K562 (cell line): ENCODE results near the gene CABP7. TPM values are rescaled to one million over a fixed set of nuclear protein-coding genes. Genes with fewer than 3 reads are reported as not detected.

Experiments
- ATAC-seq: fragments of 200-7000 bp; cut with Tn5 transposase; 3 replicates; pipeline ENCODE4 v1.9.1; 2020; ENCODE audit warnings: moderate library complexity
- BruUV-seq: library from RNA; stranded (reverse); fragments of 400-500 nt; replicated peaks from 2 replicates; lab custom pipeline; 2021; lab: Mats Ljungman, UMichigan
- CTCF ChIA-PET: fragments of 300-600 bp; formaldehyde crosslinking; extraction: SDS; loops from one replicate; lab custom pipeline; 2021; ENCODE audit warnings: low intra/inter-chr PET ratio; lab: Yijun Ruan, JAX
- POLR2A ChIA-PET: fragments of 300-600, 350-650 bp; sonication (Branson Sonifier 250); formaldehyde crosslinking; extraction: SDS; loops from one replicate; lab custom pipeline; 2021; ENCODE audit warnings: antibody characterized with exemption, inconsistent platforms; lab: Yijun Ruan, JAX
- DNase-seq, 4 experiments: peaks; one replicate each; pipeline versions ENCODE4 v3.0.0 to v3.0.0-alpha.2; 2011 to 2018; ENCODE audit warnings: low spot score in 3 of 4, mixed read lengths in 3 of 4; ENCODE audit errors: extremely low read depth in 1 of 4
- FAIRE-seq: peaks from 2 replicates; lab custom pipeline; 2011; peaks lifted over from hg19 to GRCh38; lab: Jason Lieb, UNC
- H2AFZ ChIP-seq: 2 replicates; pipeline ENCODE4 v1.6.0; 2011; ENCODE audit warnings: low read depth, low read length, control low read depth, inconsistent platforms
- H3K27ac ChIP-seq: fragments of 200-600 bp; 3 replicates; pipeline ENCODE4 v1.8.0; 2011; ENCODE audit warnings: low read depth, mild to moderate bottlenecking, control low read depth, inconsistent platforms, low read length, moderate library complexity, mixed read lengths; ENCODE audit errors: extremely low read depth
- H3K27me3 ChIP-seq, 2 experiments: fragments of 300-600 bp in 1 of 2; 2 replicates in 1 of 2; 3 replicates in 1 of 2; pipeline versions ENCODE4 v1.6.0 to v1.8.0; 2011; ENCODE audit warnings: inconsistent platforms in 2 of 2, low read length in 2 of 2, mild to moderate bottlenecking in 1 of 2, mixed read lengths in 1 of 2, moderate library complexity in 1 of 2; ENCODE audit not compliant: control insufficient read depth in 2 of 2, insufficient read depth in 2 of 2
- H3K36me3 ChIP-seq: fragments of 300-600 bp; 3 replicates; pipeline ENCODE4 v1.8.0; 2011; ENCODE audit warnings: mild to moderate bottlenecking, low read length, inconsistent platforms; ENCODE audit not compliant: control insufficient read depth, insufficient read depth
- H3K4me1 ChIP-seq, 2 experiments: fragments of 200-600 bp in 1 of 2; replicated peaks in 1 of 2; 2 replicates in 1 of 2; 3 replicates in 1 of 2; pipeline versions ENCODE4 v1.5.1 to v1.8.0; 2011; ENCODE audit warnings: inconsistent platforms in 2 of 2, low read length in 2 of 2, mild to moderate bottlenecking in 1 of 2, mixed read lengths in 1 of 2, moderate library complexity in 1 of 2; ENCODE audit not compliant: control insufficient read depth in 2 of 2, insufficient read depth in 2 of 2
- H3K4me2 ChIP-seq: 2 replicates; pipeline ENCODE4 v1.6.1; 2011; ENCODE audit warnings: low read length, control low read depth, inconsistent platforms, mixed read lengths; ENCODE audit not compliant: insufficient read depth
- H3K4me3 ChIP-seq: fragments of 200-600 bp; sonication (generic), shearing (Covaris generic); 2 replicates; pipeline ENCODE4 v1.5.1; 2016; ENCODE audit warnings: control low read depth, inconsistent platforms
- H3K79me2 ChIP-seq: fragments of 200-600 bp; 3 replicates; pipeline ENCODE4 v1.8.0; 2011; ENCODE audit warnings: low read length, inconsistent platforms; ENCODE audit not compliant: control insufficient read depth, insufficient read depth
- H3K9ac ChIP-seq, 2 experiments: 2 replicates each; pipeline versions ENCODE4 v1.6.0 to v1.6.1; 2011; ENCODE audit warnings: low read depth in 2 of 2, low read length in 2 of 2, control low read depth in 1 of 2, inconsistent platforms in 1 of 2, mild to moderate bottlenecking in 1 of 2, mixed read lengths in 1 of 2; ENCODE audit not compliant: insufficient read depth in 1 of 2
- H3K9me1 ChIP-seq: one replicate; pipeline ENCODE4 v1.6.0; 2011; ENCODE audit warnings: inconsistent platforms, mild to moderate bottlenecking, low read length, moderate library complexity; ENCODE audit not compliant: control insufficient read depth, insufficient read depth
- H3K9me3 ChIP-seq: replicated peaks from 2 replicates; pipeline ENCODE4 v1.5.1; 2011; ENCODE audit warnings: low read depth, low read length, inconsistent platforms; ENCODE audit not compliant: control insufficient read depth, insufficient read depth
- H4K20me1 ChIP-seq: replicated peaks from 2 replicates; pipeline ENCODE4 v1.6.1; 2011; ENCODE audit warnings: low read length, inconsistent platforms, mixed read lengths; ENCODE audit not compliant: control insufficient read depth, insufficient read depth
- DPF2 ChIP-seq: fragments of 450-650 bp; IDR thresholded peaks from 2 replicates; pipeline ENCODE4 v1.6.1; 2016
- ETS1 ChIP-seq: conservative IDR thresholded peaks from 2 replicates; pipeline ENCODE4 v1.6.1; 2011; ENCODE audit warnings: low read depth, mild to moderate bottlenecking, low read length; ENCODE audit not compliant: control insufficient read depth
- GTF2B ChIP-seq: IDR thresholded peaks from 2 replicates; pipeline ENCODE4 v1.6.1; 2011; ENCODE audit not compliant: insufficient read length; ENCODE audit errors: extremely low read depth
- PKNOX1 ChIP-seq: fragments of 450-650 bp; IDR thresholded peaks from 2 replicates; pipeline ENCODE4 v1.6.1; 2016
- POLR2A ChIP-seq: fragments of 450-650 bp; conservative IDR thresholded peaks from 2 replicates; pipeline ENCODE4 v1.6.1; 2016
- SRSF7 ChIP-seq: fragments of 200-400 bp; formaldehyde crosslinking; optimal IDR thresholded peaks from 2 replicates; pipeline ENCODE3; 2017; ENCODE audit warnings: mild to moderate bottlenecking, low read depth, low read length
- WGBS: fragments of 100-300 bp; shearing (Covaris generic); methylation state at CpG from one replicate; pipeline ENCODE4 v1.1.6; 2016; ENCODE audit warnings: low coverage, mixed read lengths; ENCODE audit not compliant: insufficient coverage; ENCODE audit errors: missing lambda C conversion rate; 5-methylcytosine and 5-hydroxymethylcytosine counted together
- in situ Hi-C: fragments of 300-500 bp; cut with MboI; formaldehyde crosslinking; loops from 4 replicates; pipeline ENCODE4 v1.15.0; 2018; ENCODE audit warnings: inconsistent platforms, mixed read lengths
- intact Hi-C: fragments of 100-400 bp; cut with micrococcal nuclease; formaldehyde crosslinking; loops from 2 replicates; pipeline ENCODE4 v1.14.2; 2022
- polyA plus RNA-seq, 8 experiments: library from polyadenylated mRNA; depleted of rRNA in 4 of 8; stranded (reverse) in 5 of 8; unstranded in 3 of 8; fragments of >200 nt; fragmentation: Nextera tagmentation in 2 of 8; fragmentation: Illumina TruSeq in 1 of 8; extraction: Ambion mirVana in 2 of 8; extraction: Trizol in 1 of 8; gene quantifications; 2 replicates each; pipeline versions ENCODE4 v1.2.1 to v1.2.3, GENCODE V29; 2011 to 2014; ENCODE audit warnings: inconsistent platforms in 1 of 8, missing spikeins in 1 of 8
- total RNA-seq, 7 experiments: library from RNA; depleted of rRNA in 6 of 7; stranded (reverse); fragments of >200 nt in 6 of 7; fragmentation: Illumina TruSeq in 2 of 7; extraction: Trizol in 2 of 7; gene quantifications; 2 replicates each; pipeline versions ENCODE4 v1.2.1 to v1.2.3, GENCODE V29; 2011 to 2021; ENCODE audit warnings: low replicate concordance in 1 of 7
- TF ChIP-seq, protein P1 (sequence below): fragments of 450-650 bp; IDR thresholded peaks from 2 replicates; pipeline ENCODE4 v1.6.1; 2016; ENCODE audit warnings: mild to moderate bottlenecking

The CABP7 gene
- total and polyA plus RNA-seq, 9 of the 15 experiments (the other 6 are each of a cell fraction or from before 2014, with no cell fraction given), result not detected

DNA sequence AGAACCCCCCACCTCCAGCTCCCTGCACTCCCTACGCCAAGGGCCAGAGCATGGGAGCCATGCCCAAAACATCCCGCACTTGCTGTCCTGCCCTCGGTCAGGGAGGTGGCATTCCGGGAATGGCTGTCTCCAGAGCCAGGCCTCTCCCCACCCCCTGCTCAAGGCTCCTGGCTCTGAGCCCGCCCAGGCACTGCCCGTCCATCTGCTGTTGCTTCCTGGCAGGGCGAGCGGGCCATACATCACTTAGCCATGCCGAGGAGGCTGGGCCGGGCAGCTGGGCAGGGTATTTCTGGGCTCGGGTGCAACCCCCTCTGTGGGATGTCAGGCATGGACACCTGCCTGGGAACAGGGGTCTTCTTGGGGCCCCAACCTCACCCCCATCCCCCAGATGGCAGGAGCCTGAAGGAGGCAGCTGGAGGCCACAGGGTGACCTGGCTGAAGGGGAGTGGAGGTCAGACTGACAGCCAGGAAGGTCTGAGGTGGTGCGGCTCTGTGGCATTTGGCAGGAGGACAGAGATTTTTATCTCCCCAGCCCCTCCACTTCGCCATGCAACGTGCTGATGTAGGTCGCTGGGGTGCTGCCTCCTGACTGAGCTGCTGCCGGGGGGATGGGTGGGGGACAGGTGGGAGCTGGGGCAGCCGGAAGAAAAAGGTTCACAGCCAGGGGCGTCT lies 8.7 kb upstream of the CABP7 start:
- no peak for FAIRE-seq
- no peaks in the 10 kb centered on the region for H3K36me3 ChIP-seq
- POLR2A ChIA-PET, result interaction anchor here (1.0 kb wide), 1 partner anchor 23 kb away, joined by 4 read pairs; no protein-coding TSS in a partner anchor
- intact Hi-C loops, result no loop called here
- no peak for ATAC-seq
- H2AFZ ChIP-seq, result no peak overlapping the region
- DNase-seq, result no peak
- peaks cover 0 to 3% of the 10 kb centered on the region in 2 experiments; a peak in 2 of 5 replicates for H3K4me1 ChIP-seq
- H3K4me2 ChIP-seq, result no peak overlapping the region
- WGBS, result 10% methylated on average over 14 of the region's 18 CpGs
- BruUV-seq, result no TSS peak
- no peak overlapping the region for H3K9ac ChIP-seq
- H3K79me2 ChIP-seq, result no peaks in the 10 kb centered on the region
- H3K27ac ChIP-seq, result no peak overlapping the region
- H3K9me3 ChIP-seq, result no peaks in the 10 kb centered on the region
- in situ Hi-C loops, result no loop called here
- H4K20me1 ChIP-seq, result no peaks in the 10 kb centered on the region; the same call in 1 of the 2 replicates
- H3K4me3 ChIP-seq, result no peak overlapping the region
- H3K27me3 ChIP-seq, result peaks cover 0 to 58% of the 10 kb centered on the region in 2 experiments; a peak in 3 of 5 replicates
- TF ChIP-seq, protein P1, sequence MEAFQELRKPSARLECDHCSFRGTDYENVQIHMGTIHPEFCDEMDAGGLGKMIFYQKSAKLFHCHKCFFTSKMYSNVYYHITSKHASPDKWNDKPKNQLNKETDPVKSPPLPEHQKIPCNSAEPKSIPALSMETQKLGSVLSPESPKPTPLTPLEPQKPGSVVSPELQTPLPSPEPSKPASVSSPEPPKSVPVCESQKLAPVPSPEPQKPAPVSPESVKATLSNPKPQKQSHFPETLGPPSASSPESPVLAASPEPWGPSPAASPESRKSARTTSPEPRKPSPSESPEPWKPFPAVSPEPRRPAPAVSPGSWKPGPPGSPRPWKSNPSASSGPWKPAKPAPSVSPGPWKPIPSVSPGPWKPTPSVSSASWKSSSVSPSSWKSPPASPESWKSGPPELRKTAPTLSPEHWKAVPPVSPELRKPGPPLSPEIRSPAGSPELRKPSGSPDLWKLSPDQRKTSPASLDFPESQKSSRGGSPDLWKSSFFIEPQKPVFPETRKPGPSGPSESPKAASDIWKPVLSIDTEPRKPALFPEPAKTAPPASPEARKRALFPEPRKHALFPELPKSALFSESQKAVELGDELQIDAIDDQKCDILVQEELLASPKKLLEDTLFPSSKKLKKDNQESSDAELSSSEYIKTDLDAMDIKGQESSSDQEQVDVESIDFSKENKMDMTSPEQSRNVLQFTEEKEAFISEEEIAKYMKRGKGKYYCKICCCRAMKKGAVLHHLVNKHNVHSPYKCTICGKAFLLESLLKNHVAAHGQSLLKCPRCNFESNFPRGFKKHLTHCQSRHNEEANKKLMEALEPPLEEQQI, result no peak
- no peak for TF ChIP-seq POLR2A
- TF ChIP-seq SRSF7, result no peak
- no peak for TF ChIP-seq DPF2
- no peak for TF ChIP-seq ETS1
- no peak for TF ChIP-seq PKNOX1
- no peak for TF ChIP-seq GTF2B
- TF ChIP-seq, all 486 proteins: peak for 0
- CTCF ChIA-PET, result interaction anchor here (1.3 kb wide), 1 partner anchor 377 kb away, joined by 3 read pairs; no protein-coding TSS in a partner anchor
- no peaks in the 10 kb centered on the region for H3K9me1 ChIP-seq
